Spleen (tissue), 7 donors: ENCODE data around the gene SRF.

Experiments
- CTCF ChIP-seq, 11 experiments: fragments of 200-600 bp in 7 of 11; fragments of 450-650 bp in 4 of 11; sonication (generic) in 4 of 11; IDR thresholded peaks in 8 of 11; conservative IDR thresholded peaks in 3 of 11; 1 replicate in 7 of 11; 2 replicates in 4 of 11; pipeline versions ENCODE4 v1.4.0 to v1.8.0; 2016 to 2021; ENCODE audit warnings: antibody characterized with exemption in 11 of 11, inconsistent platforms in 4 of 11, mild to moderate bottlenecking in 1 of 11
- POLR2A ChIP-seq, 3 donors: fragments of 450-650 bp; IDR thresholded peaks; one replicate each; pipeline ENCODE4 v1.5.1; 2017; ENCODE audit warnings: antibody characterized with exemption in 3 of 3, mild to moderate bottlenecking in 1 of 3
- donor health status: DM: no; HTN: no; CAD: no; lungs with moderate emphysema.
- donor health status: DM: no; HTN: no; CAD: no.
- donor health status: DM: no; HTN: no; CAD: no.

GRCh38 chr6:43150051-43150751, 20.9 kb upstream of the SRF start:
- TF ChIP-seq CTCF (IDR thresholded peaks at IDR 0.05 in 8 of 11, conservative IDR thresholded peaks at IDR 0.05 in 3 of 11) (no peak), POLR2A (IDR thresholded peaks at IDR 0.05) (no peak)
